ENCODE data around the gene MIA.

Gene MIA

DNA sequence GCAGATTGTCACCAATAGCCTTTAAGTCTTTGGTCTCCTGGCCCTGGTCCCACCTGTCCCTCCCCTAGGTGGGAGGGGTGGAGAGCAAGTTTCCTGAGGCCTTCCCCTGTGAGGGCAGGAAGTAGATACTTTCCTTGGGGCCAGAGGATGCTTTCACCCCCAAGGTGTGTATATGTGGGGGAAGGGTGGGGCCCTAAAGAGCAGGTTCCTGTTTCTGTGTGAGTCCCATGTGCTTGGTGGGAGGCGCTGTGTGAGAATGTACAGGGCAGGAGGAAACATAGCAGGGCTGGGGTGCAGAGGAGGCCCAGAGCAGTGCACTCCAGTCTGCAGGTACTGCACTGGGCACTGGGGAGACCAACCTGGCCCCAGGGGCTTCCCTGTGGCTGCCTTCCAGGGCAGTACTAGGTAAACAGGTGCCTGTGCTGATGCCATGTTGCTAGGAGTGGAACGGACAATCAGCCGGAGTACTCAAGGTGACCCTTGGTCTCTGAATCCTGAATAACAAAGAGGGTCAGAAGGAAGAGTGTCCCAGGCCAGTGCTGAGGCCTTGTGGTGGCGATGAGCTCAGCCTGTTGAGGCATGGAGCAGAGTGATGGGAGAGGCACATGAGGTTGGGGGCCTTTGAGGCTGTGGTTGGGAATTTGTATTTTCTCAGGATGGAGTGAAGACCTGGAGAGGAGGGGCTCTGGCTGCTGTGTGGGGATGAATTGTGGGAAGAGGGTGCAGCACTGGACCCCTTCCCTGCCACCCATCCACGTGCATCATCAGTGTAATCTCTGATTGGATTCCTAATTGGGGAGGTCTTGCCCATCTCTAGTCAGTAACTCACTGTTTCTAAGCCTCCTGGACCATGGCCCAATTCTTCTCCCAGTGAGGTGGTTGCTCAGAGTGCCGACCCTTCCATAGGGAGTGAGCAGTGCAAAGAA is 28.8 kb downstream of the MIA start:
- TF ChIP-seq, protein P1, sequence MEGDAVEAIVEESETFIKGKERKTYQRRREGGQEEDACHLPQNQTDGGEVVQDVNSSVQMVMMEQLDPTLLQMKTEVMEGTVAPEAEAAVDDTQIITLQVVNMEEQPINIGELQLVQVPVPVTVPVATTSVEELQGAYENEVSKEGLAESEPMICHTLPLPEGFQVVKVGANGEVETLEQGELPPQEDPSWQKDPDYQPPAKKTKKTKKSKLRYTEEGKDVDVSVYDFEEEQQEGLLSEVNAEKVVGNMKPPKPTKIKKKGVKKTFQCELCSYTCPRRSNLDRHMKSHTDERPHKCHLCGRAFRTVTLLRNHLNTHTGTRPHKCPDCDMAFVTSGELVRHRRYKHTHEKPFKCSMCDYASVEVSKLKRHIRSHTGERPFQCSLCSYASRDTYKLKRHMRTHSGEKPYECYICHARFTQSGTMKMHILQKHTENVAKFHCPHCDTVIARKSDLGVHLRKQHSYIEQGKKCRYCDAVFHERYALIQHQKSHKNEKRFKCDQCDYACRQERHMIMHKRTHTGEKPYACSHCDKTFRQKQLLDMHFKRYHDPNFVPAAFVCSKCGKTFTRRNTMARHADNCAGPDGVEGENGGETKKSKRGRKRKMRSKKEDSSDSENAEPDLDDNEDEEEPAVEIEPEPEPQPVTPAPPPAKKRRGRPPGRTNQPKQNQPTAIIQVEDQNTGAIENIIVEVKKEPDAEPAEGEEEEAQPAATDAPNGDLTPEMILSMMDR (IDR thresholded peaks at IDR 0.05; ENCODE audit: extremely low read depth, insufficient read depth, missing control alignments), result no peak
- peak; percentile 57 for DNase-seq (ENCODE audit: low spot score)
- in situ Hi-C loops (cut with MboI; ENCODE audit: low pct_unique_long_range_greater_than_20kb, low sequenced_read_pairs, unreplicated experiment), result no loop called here

DNA sequence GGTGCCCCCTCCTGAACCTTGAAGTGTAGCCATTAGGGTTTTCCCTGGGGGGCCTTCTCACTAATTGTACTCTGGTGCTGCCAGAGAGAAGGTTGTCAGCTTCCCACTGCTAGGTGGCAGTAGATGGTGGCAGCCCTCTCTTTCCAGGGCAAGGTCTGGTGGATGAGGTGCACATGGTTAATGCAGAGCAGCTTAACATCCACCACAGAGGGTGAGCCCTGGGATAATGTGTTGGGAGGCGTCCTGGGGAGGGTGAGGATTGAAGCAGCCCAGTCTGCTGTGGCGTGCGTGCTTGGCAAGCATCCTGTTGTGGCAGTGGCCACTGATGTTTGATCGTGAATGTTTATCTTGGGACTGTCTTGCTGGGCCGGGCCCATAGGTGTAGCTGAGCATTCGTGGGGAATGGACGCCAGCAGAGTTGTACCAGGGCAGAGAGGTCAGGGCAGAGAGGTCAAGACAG is 29.5 kb downstream of the MIA start:
- in situ Hi-C loops (cut with MboI; ENCODE audit: low pct_unique_long_range_greater_than_20kb, low sequenced_read_pairs, unreplicated experiment), result no loop called here
- TF ChIP-seq, protein P1 (IDR thresholded peaks at IDR 0.05; ENCODE audit: extremely low read depth, insufficient read depth, missing control alignments), result no peak

DNA sequence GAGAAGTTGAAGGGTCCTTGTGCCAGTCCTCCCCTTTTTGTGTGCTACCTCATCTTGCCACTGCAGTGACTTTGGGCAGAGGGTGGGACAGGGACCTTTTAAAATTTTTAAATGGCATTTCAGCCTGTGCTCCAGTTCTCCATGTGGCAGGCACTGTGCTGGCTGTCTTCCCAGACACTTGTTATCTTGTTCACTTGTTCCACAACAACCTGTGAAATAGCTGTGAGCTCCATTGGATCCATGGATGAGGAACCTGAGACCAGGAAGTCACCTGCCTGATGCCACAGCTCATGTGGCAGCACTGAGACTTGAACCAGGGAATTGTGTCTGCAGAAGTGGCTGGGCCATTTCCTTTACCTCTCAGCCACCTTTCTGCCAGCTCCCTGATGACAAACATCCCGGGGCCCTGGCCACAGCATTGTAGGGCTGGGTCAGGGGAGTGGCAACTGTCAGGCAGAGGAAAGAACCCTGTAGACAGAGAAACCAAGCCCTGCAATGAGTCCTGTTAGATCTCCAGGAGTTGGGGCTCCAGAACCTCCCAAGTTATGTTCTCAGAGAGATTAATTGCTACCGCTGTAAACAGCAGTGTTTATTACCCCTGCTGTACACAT is 30.0 kb downstream of the MIA start:
- TF ChIP-seq, protein P1 (IDR thresholded peaks at IDR 0.05; ENCODE audit: extremely low read depth, insufficient read depth, missing control alignments), result no peak
- DNase-seq (ENCODE audit: low spot score), result no peak
- in situ Hi-C loops (cut with MboI; ENCODE audit: low pct_unique_long_range_greater_than_20kb, low sequenced_read_pairs, unreplicated experiment), result no loop called here

More for the DNA sequence above, 29.5 kb downstream of the MIA start:
- DNase-seq (ENCODE audit: low spot score), result no peak

DNA sequence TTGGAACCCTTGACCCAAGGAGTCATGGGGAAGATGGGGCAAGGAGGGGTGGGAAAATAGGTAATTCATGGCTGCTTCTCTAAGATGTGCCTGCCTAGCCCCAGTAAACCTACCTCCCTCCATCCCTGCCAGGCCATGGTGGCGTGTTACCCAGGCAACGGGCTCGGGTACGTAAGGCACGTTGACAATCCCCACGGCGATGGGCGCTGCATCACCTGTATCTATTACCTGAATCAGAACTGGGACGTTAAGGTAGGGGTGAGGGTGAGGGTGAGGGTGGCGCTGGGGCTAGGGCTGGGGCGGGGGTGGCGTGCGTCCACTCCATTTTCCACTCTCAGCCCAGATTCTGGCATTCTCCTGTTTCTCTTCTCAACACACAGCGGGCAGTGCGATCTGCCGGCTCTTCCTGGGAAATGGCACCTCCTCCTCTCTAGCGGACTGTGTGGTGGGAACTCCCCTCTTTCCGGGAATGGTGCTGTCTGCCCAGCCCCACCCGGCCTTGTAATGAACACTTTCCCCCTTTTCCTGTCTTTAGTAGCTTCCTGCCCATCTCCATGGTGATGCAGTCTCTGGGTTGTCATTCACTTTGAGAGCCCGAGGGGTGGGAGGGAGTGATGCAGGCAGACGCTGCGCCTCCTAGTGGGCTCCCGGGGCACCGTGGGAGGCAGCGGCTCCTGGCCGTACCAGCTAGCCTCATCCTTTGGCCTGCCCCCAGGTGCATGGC is 31.3 kb downstream of the MIA start:
- in situ Hi-C loops (cut with MboI; ENCODE audit: low pct_unique_long_range_greater_than_20kb, low sequenced_read_pairs, unreplicated experiment), result no loop called here

DNA sequence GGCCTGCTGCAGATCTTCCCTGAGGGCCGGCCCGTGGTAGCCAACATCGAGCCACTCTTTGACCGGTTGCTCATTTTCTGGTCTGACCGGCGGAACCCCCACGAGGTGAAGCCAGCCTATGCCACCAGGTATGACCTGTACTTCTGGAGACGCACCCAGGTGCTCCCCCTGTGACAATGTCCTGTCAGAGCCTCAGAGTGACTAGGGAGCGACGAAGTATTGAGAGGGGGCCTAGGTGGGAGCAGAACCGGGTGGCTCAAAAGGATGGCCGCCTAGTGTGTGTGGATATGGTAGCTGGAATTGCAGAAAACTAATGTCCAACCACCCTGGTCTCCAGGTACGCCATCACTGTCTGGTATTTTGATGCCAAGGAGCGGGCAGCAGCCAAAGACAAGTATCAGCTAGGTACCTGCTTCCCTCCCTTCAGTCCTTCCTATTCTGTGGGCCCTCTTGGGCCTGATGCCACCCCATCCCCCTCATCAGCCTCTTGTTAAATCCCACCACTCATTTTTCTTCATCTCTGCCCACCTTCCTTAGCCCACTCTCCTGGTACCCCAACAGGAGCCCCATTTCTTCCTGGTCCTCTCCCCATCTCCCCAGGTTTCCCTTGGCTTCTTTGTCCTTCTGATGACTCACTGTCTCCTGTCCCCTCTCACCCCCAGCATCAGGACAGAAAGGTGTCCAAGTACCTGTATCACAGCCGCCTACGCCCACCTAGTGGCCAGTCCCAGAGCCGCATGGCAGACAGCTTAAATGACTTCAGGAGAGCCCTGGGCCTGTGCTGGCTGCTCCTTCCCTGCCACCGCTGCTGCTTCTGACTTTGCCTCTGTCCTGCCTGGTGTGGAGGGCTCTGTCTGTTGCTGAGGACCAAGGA is 32.1 kb downstream of the MIA start:
- TF ChIP-seq, protein P1 (IDR thresholded peaks at IDR 0.05; ENCODE audit: extremely low read depth, insufficient read depth, missing control alignments), result peak; percentile 22
- no peak for DNase-seq (ENCODE audit: low spot score)
- in situ Hi-C loops (cut with MboI; ENCODE audit: low pct_unique_long_range_greater_than_20kb, low sequenced_read_pairs, unreplicated experiment), result no loop called here

More for the DNA sequence above, 31.3 kb downstream of the MIA start:
- TF ChIP-seq, protein P1 (IDR thresholded peaks at IDR 0.05; ENCODE audit: extremely low read depth, insufficient read depth, missing control alignments), result peak; percentile 92
- DNase-seq (ENCODE audit: low spot score), result peak; percentile 88

DNA sequence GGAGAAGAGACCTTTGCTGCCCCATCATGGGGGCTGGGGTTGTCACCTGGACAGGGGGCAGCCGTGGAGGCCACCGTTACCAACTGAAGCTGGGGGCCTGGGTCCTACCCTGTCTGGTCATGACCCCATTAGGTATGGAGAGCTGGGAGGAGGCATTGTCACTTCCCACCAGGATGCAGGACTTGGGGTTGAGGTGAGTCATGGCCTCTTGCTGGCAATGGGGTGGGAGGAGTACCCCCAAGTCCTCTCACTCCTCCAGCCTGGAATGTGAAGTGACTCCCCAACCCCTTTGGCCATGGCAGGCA is 32.7 kb downstream of the MIA start:
- in situ Hi-C loops (cut with MboI; ENCODE audit: low pct_unique_long_range_greater_than_20kb, low sequenced_read_pairs, unreplicated experiment), result no loop called here
- DNase-seq (ENCODE audit: low spot score), result no peak
- TF ChIP-seq, protein P1 (IDR thresholded peaks at IDR 0.05; ENCODE audit: extremely low read depth, insufficient read depth, missing control alignments), result no peak

All from GM13977 (cell line).